Heart right ventricle (tissue), 16 donors: ENCODE measurements around the gene DTNB. TPM values are rescaled to one million over a fixed set of nuclear protein-coding genes. Genes with fewer than 3 reads are reported as not detected.

Experiments used
- ATAC-seq, 8 donors: fragments of 200-7000 bp; cut with Tn5 transposase; one replicate each; pipeline ENCODE4 v1.9.1; 2020; ENCODE audit warnings: mild to moderate bottlenecking in 8 of 8, moderate library complexity in 8 of 8, moderate number of reproducible peaks in 1 of 8
- DNase-seq, 2 donors: peaks; one replicate each; pipeline ENCODE4 v3.0.0-alpha.2; 2020
- H3K27ac ChIP-seq, 10 donors: fragments of 200-600 bp; sonication (generic) in 2 of 10; one replicate each; pipeline versions ENCODE4 v1.5.0 to v1.8.0; 2020 to 2022; ENCODE audit warnings: mild to moderate bottlenecking in 3 of 10
- H3K27me3 ChIP-seq, 7 donors: fragments of 200-600 bp; one replicate each; pipeline ENCODE4 v1.8.0; 2021 to 2022; ENCODE audit warnings: mild to moderate bottlenecking in 2 of 7
- H3K36me3 ChIP-seq, 9 donors: fragments of 200-600 bp; sonication (generic) in 1 of 9; one replicate each; pipeline versions ENCODE4 v1.5.0 to v1.8.0; 2020 to 2022; ENCODE audit warnings: mild to moderate bottlenecking in 2 of 9
- H3K4me1 ChIP-seq, 9 donors: fragments of 200-600 bp; sonication (generic) in 1 of 9; one replicate each; pipeline versions ENCODE4 v1.5.0 to v1.8.0; 2020 to 2022; ENCODE audit warnings: mild to moderate bottlenecking in 4 of 9
- H3K4me3 ChIP-seq, 10 donors: fragments of 200-600 bp; sonication (generic) in 2 of 10; one replicate each; pipeline versions ENCODE4 v1.5.0 to v1.8.0; 2020 to 2022; ENCODE audit warnings: mild to moderate bottlenecking in 7 of 10, moderate library complexity in 2 of 10
- H3K9me3 ChIP-seq, 11 donors: fragments of 200-600 bp in 10 of 11; sonication (generic) in 2 of 11; one replicate each; pipeline versions ENCODE4 v1.5.0 to v1.8.0; 2013 to 2022; ENCODE audit warnings: mild to moderate bottlenecking in 2 of 11, control low read depth in 1 of 11, moderate library complexity in 1 of 11
- CTCF ChIP-seq, 9 donors: fragments of 200-600 bp; sonication (generic) in 2 of 9; IDR thresholded peaks; one replicate each; pipeline versions ENCODE4 v1.5.0 to v1.8.0; 2021 to 2022; ENCODE audit warnings: antibody characterized with exemption in 9 of 9, mild to moderate bottlenecking in 5 of 9, moderate library complexity in 1 of 9
- WGBS, 2 donors: extraction: QIAGEN DNeasy Blood & Tissue Kit; methylation state at CpG; one replicate each; pipeline ENCODE4 v1.1.7; 2013; ENCODE audit warnings: inconsistent platforms in 1 of 2; 5-methylcytosine and 5-hydroxymethylcytosine counted together
- intact Hi-C, 10 donors: fragments of 100-400 bp; cut with DNase I; formaldehyde crosslinking; loops; one replicate each; pipeline versions ENCODE4 v1.11.1 to v1.14.2; 2022
- polyA plus RNA-seq, 2 donors: library from polyadenylated mRNA; stranded (reverse); fragments of 200-250 nt; gene quantifications; one replicate each; pipeline ENCODE4 v1.2.3, GENCODE V29; 2013
- total RNA-seq, 10 donors: library from RNA; stranded (reverse); fragmentation: NEBNext Ultra II Directional in 3 of 10; extraction: Animal tissue kit (Norgen Biotek cat#: 25700) in 3 of 10; gene quantifications; one replicate each; pipeline versions ENCODE4 v1.2.1 to v1.2.4, GENCODE V29; 2021 to 2023
- donor health status: Arrhythmogenic right ventricular cardiomyopathy.
- donor health status: ischemic (EF 13 %, LVEDD 7.1; RV severe dilation, severe dysfunction).
- donor health status: healthy with polysubstance abuse.
- donor health status: DM: no; HTN: yes; CAD: no.
- donor health status: DM: no; HTN: no; CAD: no.
- donor health status: ischemic (EF 25% LVEDD 6.9; RV normal size, moderate dysfunction).
- donor health status: ischemic (EF 25% LVEDD 5.7; RV mildly dilated, moderate dysfunction).
- donor health status: healthy.
- donor health status: DM: yes; HTN: yes; CAD: no.
- donor health status: Ischemic cardiomyopathy.
- donor health status: ischemic (EF 35%, LVEDD 5.7; RV mildly dilated, moderate dysfunction).
- donor health status: nonischemic (EF 11% LVEDD 7.7; RV severe dilation, severe dysfunction).
- donor health status: DM: yes; HTN: yes; CAD: no.
- donor health status: PGD.
- donor health status: ischemic (EF 29% LVEDD 5.4; RV normal size, mild dysfunction).
- donor health status: nonischemic (EF 23%, LVEDD 6.1; RV moderate dilation, normal function).

Gene DTNB
- total and polyA plus RNA-seq, 12 donors = 2.8 to 11.3 (median 7.8) TPM

- ATAC-seq (no peak), DNase-seq (no peak)
- Histone ChIP-seq H3K4me1 (no peaks in the 10 kb centered on the region), H3K9me3 (no peaks in the 10 kb centered on the region), H3K36me3 (no peaks in the 10 kb centered on the region), H3K27me3 (no peaks in the 10 kb centered on the region), H3K27ac (no peak overlapping the region), H3K4me3 (no peak overlapping the region)
- TF ChIP-seq CTCF (IDR thresholded peaks at IDR 0.05) = no peak
- WGBS, 2 donors = 94 to 95% methylated on average over 2 of the region's 2 CpGs
- intact Hi-C loops = no loop called here
Observed at GRCh38 chr2:25497918-25498407, 175.4 kb downstream of the DTNB start.

GRCh38 chr2:25497229-25497917 is 176.0 kb downstream of the DTNB start:
- H3K9me3 ChIP-seq = no peaks in the 10 kb centered on the region

GRCh38 chr2:25494616-25495015 is 178.8 kb downstream of the DTNB start:
- Histone ChIP-seq H3K27me3 (no peaks in the 10 kb centered on the region), H3K4me1 (peaks cover 0 to 19% (median 0%) of the 10 kb centered on the region in 9 donors), H3K4me3 (no peak overlapping the region), H3K27ac (no peak overlapping the region), H3K36me3 (no peaks in the 10 kb centered on the region), H3K9me3 (no peaks in the 10 kb centered on the region)
- TF ChIP-seq CTCF (IDR thresholded peaks at IDR 0.05) = no peak
- WGBS, 2 donors = 88 to 92% methylated on average over 2 of the region's 2 CpGs
- no peak for DNase-seq
- no peak for ATAC-seq
- intact Hi-C loops = no loop called here

More at GRCh38 chr2:25497229-25497917, 176.0 kb downstream of the DTNB start:
- intact Hi-C loops = no loop called here
- DNase-seq (no peak), ATAC-seq (no peak)
- WGBS, 2 donors = 89 to 93% methylated on average over 5 of the region's 5 CpGs
- no peak overlapping the region for H3K4me3 ChIP-seq
- peaks cover 0 to 4% (median 0%) of the 10 kb centered on the region in 9 donors for H3K4me1 ChIP-seq
- no peak overlapping the region for H3K27ac ChIP-seq
- no peaks in the 10 kb centered on the region for H3K36me3 ChIP-seq
- no peaks in the 10 kb centered on the region for H3K27me3 ChIP-seq
- no peak for TF ChIP-seq CTCF (IDR thresholded peaks at IDR 0.05)

- no peak for DNase-seq
- WGBS, 2 donors = 89 to 90% methylated on average over 1 of the region's 1 CpG
Observed at GRCh38 chr2:25493207-25493606, 180.2 kb downstream of the DTNB start.

More at GRCh38 chr2:25493207-25493606, 180.2 kb downstream of the DTNB start:
- intact Hi-C loops = no loop called here
- TF ChIP-seq CTCF (IDR thresholded peaks at IDR 0.05) = no peak
- H3K27ac ChIP-seq = no peak overlapping the region
- no peaks in the 10 kb centered on the region for H3K36me3 ChIP-seq
- H3K4me3 ChIP-seq = no peak overlapping the region
- H3K27me3 ChIP-seq = no peaks in the 10 kb centered on the region
- peaks cover 0 to 19% (median 0%) of the 10 kb centered on the region in 9 donors for H3K4me1 ChIP-seq
- ATAC-seq = no peak
- no peaks in the 10 kb centered on the region for H3K9me3 ChIP-seq
